HG03442 (cell line): ENCODE data around the gene ANP32E.
"Not testable (repeated sequence)": the region's sequence is repeated elsewhere in the genome, so short reads cannot be mapped to it uniquely, and the experiment has no call there.

Experiments
- ATAC-seq: cut with Tn5 transposase; IDR thresholded peaks from one replicate; pipeline ENCODE4 v1.9.1; 2021; ENCODE audit warnings: mild to moderate bottlenecking, moderate library complexity; ENCODE audit not compliant: unreplicated experiment

Gene ANP32E

GRCh38 chr1:150257624-150258585 is 22.0 kb upstream of the ANP32E start, which contains the start of gene CA14:
Gene CA14 (plus strand): TSS chr1:150257774. CDS start chr1:150258129, 355 bp downstream.
- no peak for ATAC-seq

GRCh38 chr1:150256554-150257341 is 20.8 kb upstream of the ANP32E start:
- ATAC-seq = no peak

GRCh38 chr1:150256198-150256553 is 20.3 kb upstream of the ANP32E start:
- no peak for ATAC-seq

- ATAC-seq = no peak
Measured at GRCh38 chr1:150249936-150250335, 14.0 kb upstream of the ANP32E start.

- ATAC-seq = no peak
Measured at GRCh38 chr1:150243003-150243402, 7.1 kb upstream of the ANP32E start.

- ATAC-seq = no peak
Measured at GRCh38 chr1:150237746-150238145, 1.8 kb upstream of the ANP32E start.

- ATAC-seq = not testable (repeated sequence)
Measured at GRCh38 chr1:150237176-150237575, 1.3 kb upstream of the ANP32E start.

- no peak for ATAC-seq
Measured at GRCh38 chr1:150236614-150237100, 745 bp upstream of the ANP32E start.

- no peak for ATAC-seq
Measured at GRCh38 chr1:150235294-150235851, 539 bp downstream of the ANP32E start.

GRCh38 chr1:150234566-150235293 is 1.2 kb downstream of the ANP32E start:
- ATAC-seq = peak; percentile 44

GRCh38 chr1:150234309-150234565 is 1.7 kb downstream of the ANP32E start:
- ATAC-seq = no peak

- ATAC-seq = no peak
Measured at GRCh38 chr1:150233359-150234308, 2.3 kb downstream of the ANP32E start.

GRCh38 chr1:150232921-150233320 is 3.0 kb downstream of the ANP32E start:
- ATAC-seq = not testable (repeated sequence)

GRCh38 chr1:150228246-150228645 is 7.7 kb downstream of the ANP32E start:
- ATAC-seq = not testable (repeated sequence)

GRCh38 chr1:150227228-150227627 is 8.7 kb downstream of the ANP32E start:
- ATAC-seq = no peak

- no peak for ATAC-seq
Measured at GRCh38 chr1:150226486-150226885, 9.4 kb downstream of the ANP32E start.

- ATAC-seq = no peak
Measured at GRCh38 chr1:150225546-150225945, 10.4 kb downstream of the ANP32E start.

GRCh38 chr1:150224983-150225382 is 10.9 kb downstream of the ANP32E start:
- no peak for ATAC-seq

GRCh38 chr1:150221552-150221951 is 14.4 kb downstream of the ANP32E start:
- no peak for ATAC-seq

GRCh38 chr1:150215855-150216254 is 20.1 kb downstream of the ANP32E start:
- ATAC-seq = not testable (repeated sequence)
